HepG2 (cell line): ENCODE measurements around the gene NFE2L3. TPM values are rescaled to one million over a fixed set of nuclear protein-coding genes. Genes with fewer than 3 reads are reported as not detected.

Experiments
- E2F5 ChIP-seq: sonication (generic); formaldehyde crosslinking; conservative IDR thresholded peaks from 2 replicates; pipeline ENCODE4 v1.4.0; 2020; ENCODE audit warnings: missing genetic modification reagents
- NONO ChIP-seq, 2 experiments: fragments of 450-650 bp in 1 of 2; sonication (generic) in 1 of 2; formaldehyde crosslinking in 1 of 2; IDR thresholded peaks in 1 of 2; conservative IDR thresholded peaks in 1 of 2; 2 replicates each; pipeline versions ENCODE4 v1.6.1 to v1.8.0; 2017 to 2022; ENCODE audit warnings: mild to moderate bottlenecking in 1 of 2, missing genetic modification reagents in 1 of 2, moderate library complexity in 1 of 2
- PHF8 ChIP-seq: sonication (generic); formaldehyde crosslinking; IDR thresholded peaks from 2 replicates; pipeline ENCODE4 v1.5.0; 2020; ENCODE audit warnings: missing genetic modification reagents
- RARA ChIP-seq: IDR thresholded peaks from 2 replicates; pipeline ENCODE4 v1.6.1; 2016; ENCODE audit warnings: missing genetic modification reagents, missing compliant biosample characterization
- SETDB1 ChIP-seq: sonication (generic); formaldehyde crosslinking; IDR thresholded peaks from 2 replicates; pipeline ENCODE4 v1.5.1; 2020; ENCODE audit warnings: missing genetic modification reagents, mild to moderate bottlenecking, borderline replicate concordance
- SIN3B ChIP-seq: fragments of 150-350 bp; IDR thresholded peaks from 2 replicates; pipeline ENCODE4 v1.6.1; 2014; ENCODE audit warnings: low read length
- SYNCRIP ChIP-seq: fragments of 200-400 bp; formaldehyde crosslinking; IDR thresholded peaks from 2 replicates; pipeline ENCODE4 v1.6.1; 2018; ENCODE audit warnings: mild to moderate bottlenecking, low read depth, low read length; ENCODE audit not compliant: insufficient read depth
- ZBTB25 ChIP-seq: IDR thresholded peaks from 2 replicates; pipeline ENCODE4 v1.6.1; 2018; ENCODE audit warnings: missing genetic modification reagents
- ZNF251 ChIP-seq: sonication (generic); formaldehyde crosslinking; IDR thresholded peaks from 2 replicates; pipeline ENCODE4 v1.9.0; 2021; ENCODE audit warnings: mild to moderate bottlenecking, missing genetic modification reagents
- ZNF407 ChIP-seq: sonication (generic); formaldehyde crosslinking; IDR thresholded peaks from one replicate; pipeline ENCODE4 v1.5.1; 2020; ENCODE audit warnings: mild to moderate bottlenecking, missing genetic modification reagents; ENCODE audit errors: not compliant biosample characterization
- ZNF530 ChIP-seq: sonication (generic); formaldehyde crosslinking; IDR thresholded peaks from 2 replicates; pipeline ENCODE4 v1.5.0; 2020; ENCODE audit warnings: low read depth, mild to moderate bottlenecking, missing genetic modification reagents
- ZNF574 ChIP-seq: sonication (generic); formaldehyde crosslinking; IDR thresholded peaks from 2 replicates; pipeline ENCODE4 v1.4.0; 2020; ENCODE audit warnings: missing genetic modification reagents
- ZNF768 ChIP-seq: sonication (generic); formaldehyde crosslinking; IDR thresholded peaks from 2 replicates; pipeline ENCODE4 v1.4.0; 2020; ENCODE audit warnings: missing genetic modification reagents
- polyA plus RNA-seq, 8 experiments: library from polyadenylated mRNA; depleted of rRNA in 3 of 8; stranded (reverse) in 7 of 8; unstranded in 1 of 8; fragments of >200 nt; fragmentation: Illumina TruSeq in 4 of 8; extraction: Trizol in 4 of 8; gene quantifications; 2 replicates each; pipeline versions ENCODE4 v1.2.1 to v1.2.3, GENCODE V29; 2011 to 2016; ENCODE audit warnings: low read depth in 4 of 8, missing spikeins in 1 of 8, mixed read lengths in 1 of 8; ENCODE audit not compliant: insufficient read depth in 1 of 8
- total RNA-seq, 5 experiments: library from RNA; depleted of rRNA; stranded (reverse); fragments of >200 nt; fragmentation: Illumina TruSeq; extraction: Trizol; gene quantifications; 2 replicates each; pipeline ENCODE4 v1.2.3, GENCODE V29; 2016; ENCODE audit warnings: low read depth in 1 of 5

Gene NFE2L3
- total and polyA plus RNA-seq, 2 of the 13 experiments (the other 11 are each of a cell fraction or from before 2014, with no cell fraction given), result 11.4 to 19.4 TPM

- no peak for TF ChIP-seq ZNF407
- 0 out of 2 replicates have a peak, but pooled peaks have one; percentile 24 for TF ChIP-seq E2F5 (CRISPR knock-in tag)
- peak; percentile 54; the same call in 1 of the 2 replicates for TF ChIP-seq ZBTB25
- TF ChIP-seq NONO (IDR thresholded peaks at IDR 0.05), result no peak
- TF ChIP-seq NONO (CRISPR knock-in tag; conservative IDR thresholded peaks at IDR 0.05), result peak; percentile 51; the same call in 1 of the 2 replicates
- TF ChIP-seq ZNF530 (CRISPR knock-in tag), result no peak
- no peak for TF ChIP-seq SYNCRIP
- TF ChIP-seq SETDB1, result no peak
- TF ChIP-seq ZNF574 (CRISPR knock-in tag), result 0 out of 2 replicates have a peak, but pooled peaks have one; percentile 0
- no peak for TF ChIP-seq ZNF768 (CRISPR knock-in tag)
- no peak for TF ChIP-seq ZNF251 (CRISPR knock-in tag)
- TF ChIP-seq SIN3B, result no peak
- TF ChIP-seq RARA, result no peak; the same call in 1 of the 2 replicates
- peak; percentile 71 for TF ChIP-seq PHF8 (CRISPR knock-in tag)
These were observed 49.4 kb downstream of the NFE2L3 start, which contains the start of gene CBX3 (continued) for GRCh38 chr7:26201247-26202018.
